Brain pericyte (primary cell): ENCODE measurements around the gene SLC4A1.
"Not testable (repeated sequence)": the region's sequence is repeated elsewhere in the genome, so short reads cannot be mapped to it uniquely, and the experiment has no call there.

Experiments used
- DNase-seq: peaks from one replicate; pipeline ENCODE4 v3.0.0-alpha.2; 2012; ENCODE audit warnings: low read depth, low spot score

SLC4A1 gene

GRCh38 chr17:44257815-44258760, 9.8 kb downstream of the SLC4A1 start:
- DNase-seq, result no peak

- no peak for DNase-seq
Observed at GRCh38 chr17:44256671-44257070, 11.3 kb downstream of the SLC4A1 start.

GRCh38 chr17:44255915-44256314, 12.0 kb downstream of the SLC4A1 start:
- no peak for DNase-seq

- no peak for DNase-seq
Observed at GRCh38 chr17:44254361-44255095, 13.4 kb downstream of the SLC4A1 start.

GRCh38 chr17:44253006-44253405, 14.9 kb downstream of the SLC4A1 start:
- DNase-seq, result no peak

- no peak for DNase-seq
Observed at GRCh38 chr17:44251062-44251461, 16.9 kb downstream of the SLC4A1 start.

- DNase-seq, result no peak
Observed at GRCh38 chr17:44249501-44250246, 18.3 kb downstream of the SLC4A1 start.

- no peak for DNase-seq
Observed at GRCh38 chr17:44247876-44248736, 19.8 kb downstream of the SLC4A1 start.

- no peak for DNase-seq
Observed at GRCh38 chr17:44247440-44247841, 20.5 kb downstream of the SLC4A1 start.

- DNase-seq, result no peak
Observed at GRCh38 chr17:44241106-44241624, 26.8 kb downstream of the SLC4A1 start.

GRCh38 chr17:44237886-44238285, 30.0 kb downstream of the SLC4A1 start:
- DNase-seq, result not testable (repeated sequence)

GRCh38 chr17:44236444-44236991, 31.4 kb downstream of the SLC4A1 start:
- DNase-seq, result no peak

GRCh38 chr17:44235583-44235936, 32.4 kb downstream of the SLC4A1 start:
- DNase-seq, result no peak

- no peak for DNase-seq
Observed at GRCh38 chr17:44233582-44233981, 34.4 kb downstream of the SLC4A1 start.

- no peak for DNase-seq
Observed at GRCh38 chr17:44232061-44232460, 35.9 kb downstream of the SLC4A1 start.

- DNase-seq, result no peak
Observed at GRCh38 chr17:44230140-44230539, 37.8 kb downstream of the SLC4A1 start.

GRCh38 chr17:44229090-44229489, 38.8 kb downstream of the SLC4A1 start:
- no peak for DNase-seq

- DNase-seq, result no peak
Observed at GRCh38 chr17:44223541-44224071, 44.3 kb downstream of the SLC4A1 start.

- DNase-seq, result no peak
Observed at GRCh38 chr17:44222112-44222869, 45.6 kb downstream of the SLC4A1 start.

GRCh38 chr17:44221862-44222111, 46.1 kb downstream of the SLC4A1 start:
- DNase-seq, result no peak
